HCT116 (cell line): ENCODE results near the gene DHRSX. TPM values are rescaled to one million over a fixed set of nuclear protein-coding genes. Genes with fewer than 3 reads are reported as not detected.
"Not testable (repeated sequence)": the region's sequence is repeated elsewhere in the genome, so short reads cannot be mapped to it uniquely, and the experiment has no call there.

ENCODE experiments used
- ATAC-seq: fragments of 200-7000 bp; cut with Tn5 transposase; 2 replicates; pipeline ENCODE4 v1.9.1; 2020; ENCODE audit warnings: mild to moderate bottlenecking, moderate library complexity
- BruUV-seq: library from RNA; stranded (reverse); fragments of 400-500 nt; replicated peaks from 2 replicates; lab custom pipeline; 2021; lab: Mats Ljungman, UMichigan
- CTCF ChIA-PET: fragments of 300-600 bp; sonication (Branson Sonifier 250); formaldehyde crosslinking; loops from one replicate; lab custom pipeline; 2021; ENCODE audit warnings: antibody characterized with exemption; lab: Charles Lee
- POLR2A ChIA-PET: fragments of 300-600, 350-600 bp; sonication (Branson Sonifier 250); formaldehyde crosslinking; loops from one replicate; lab custom pipeline; 2021; ENCODE audit warnings: antibody characterized with exemption; lab: Charles Lee
- RAD21 ChIA-PET, 2 experiments: fragments of 300-600 bp; sonication (Branson Sonifier 250); formaldehyde crosslinking; loops; one replicate each; lab custom pipeline; 2023; ENCODE audit warnings: low total read pairs in 2 of 2; ENCODE audit not compliant: uncharacterized antibody in 2 of 2, unreplicated experiment in 2 of 2, low non-redundant PET in 1 of 2; lab: Charles Lee
- DNase-seq: peaks from one replicate; pipeline ENCODE4 v3.0.0-alpha.2; 2010; ENCODE audit warnings: low read depth, low spot score
- H2AFZ ChIP-seq: fragments of 200-600 bp; shearing (Covaris generic), sonication (generic); 2 replicates; pipeline ENCODE4 v1.6.1; 2017; ENCODE audit warnings: low read depth, mixed run types, mixed read lengths, antibody characterized with exemption, low read length; ENCODE audit not compliant: poor library complexity, severe bottlenecking
- H3K27ac ChIP-seq: 2 replicates; pipeline ENCODE4 v1.5.1; 2012; ENCODE audit warnings: low read depth, low read length
- H3K27me3 ChIP-seq: fragments of 200-600 bp; sonication (generic); 2 replicates; pipeline ENCODE4 v1.6.1; 2016; ENCODE audit warnings: mixed run types, low read length, mixed read lengths; ENCODE audit not compliant: insufficient read depth
- H3K36me3 ChIP-seq, 2 experiments: fragments of 200-500 bp in 1 of 2; fragments of 200-600 bp in 1 of 2; sonication (Bioruptor generic) in 1 of 2; sonication (generic) in 1 of 2; 2 replicates each; pipeline versions ENCODE4 v1.5.1 to v1.6.1; 2014 to 2016; ENCODE audit warnings: low read length in 2 of 2, inconsistent platforms in 1 of 2, mixed read lengths in 1 of 2, mixed run types in 1 of 2; ENCODE audit not compliant: insufficient read depth in 2 of 2, control insufficient read depth in 1 of 2
- H3K4me1 ChIP-seq, 2 experiments: fragments of 200-600 bp in 1 of 2; sonication (generic) in 1 of 2; 2 replicates each; pipeline versions ENCODE4 v1.5.1 to v1.6.1; 2012 to 2017; ENCODE audit warnings: low read length in 2 of 2, inconsistent platforms in 1 of 2, mild to moderate bottlenecking in 1 of 2, mixed read lengths in 1 of 2, mixed run types in 1 of 2, moderate library complexity in 1 of 2; ENCODE audit not compliant: insufficient read depth in 2 of 2, control insufficient read depth in 1 of 2
- H3K4me2 ChIP-seq: fragments of 200-600 bp; sonication (generic); 2 replicates; pipeline ENCODE4 v1.6.1; 2017; ENCODE audit warnings: mixed run types, low read length, mixed read lengths
- H3K4me3 ChIP-seq, 2 experiments: fragments of 200-600 bp in 1 of 2; sonication (generic) in 1 of 2; replicated peaks in 1 of 2; 2 replicates each; pipeline ENCODE4 v1.5.1; 2011 to 2016; ENCODE audit warnings: low read length in 2 of 2, control low read depth in 1 of 2, low read depth in 1 of 2, mild to moderate bottlenecking in 1 of 2, mixed read lengths in 1 of 2, mixed run types in 1 of 2
- H3K79me2 ChIP-seq: fragments of 200-600 bp; sonication (generic); 2 replicates; pipeline ENCODE4 v1.6.1; 2017; ENCODE audit warnings: mild to moderate bottlenecking, mixed run types, low read length, moderate library complexity, mixed read lengths; ENCODE audit not compliant: insufficient read depth
- H3K9ac ChIP-seq: fragments of 200-600 bp; sonication (generic); 2 replicates; pipeline ENCODE4 v1.6.1; 2016; ENCODE audit warnings: low read length, mixed read lengths
- H3K9me2 ChIP-seq: fragments of 200-600 bp; sonication (generic), shearing (Covaris generic); 2 replicates; pipeline ENCODE4 v1.6.1; 2017; ENCODE audit warnings: mixed run types, mild to moderate bottlenecking, moderate library complexity; ENCODE audit not compliant: insufficient read depth
- H3K9me3 ChIP-seq, 2 experiments: fragments of 200-500 bp in 1 of 2; fragments of 200-600 bp in 1 of 2; sonication (Bioruptor generic) in 1 of 2; sonication (generic) in 1 of 2; 2 replicates each; pipeline ENCODE4 v1.6.1; 2014 to 2017; ENCODE audit warnings: low read length in 2 of 2, mixed read lengths in 2 of 2, inconsistent platforms in 1 of 2, low read depth in 1 of 2, mild to moderate bottlenecking in 1 of 2, mixed run types in 1 of 2, moderate library complexity in 1 of 2; ENCODE audit not compliant: control insufficient read depth in 1 of 2, insufficient read depth in 1 of 2
- H4K20me1 ChIP-seq: fragments of 200-600 bp; sonication (generic), shearing (Covaris generic); 2 replicates; pipeline ENCODE4 v1.6.1; 2017; ENCODE audit warnings: mixed run types, mild to moderate bottlenecking, moderate library complexity; ENCODE audit not compliant: insufficient read depth
- ATF3 ChIP-seq: IDR thresholded peaks from 2 replicates; pipeline ENCODE4 v1.6.1; 2012
- CBX3 ChIP-seq: IDR thresholded peaks from 2 replicates; pipeline ENCODE4 v1.6.1; 2012; ENCODE audit warnings: low read depth
- ELF1 ChIP-seq: IDR thresholded peaks from 2 replicates; pipeline ENCODE4 v1.6.1; 2012; ENCODE audit warnings: low read depth, borderline replicate concordance
- EZH2 ChIP-seq: fragments of 200-600 bp; sonication (generic); IDR thresholded peaks from 2 replicates; pipeline ENCODE4 v1.6.1; 2017; ENCODE audit warnings: antibody characterized with exemption, mixed run types
- FOSL1 ChIP-seq: IDR thresholded peaks from 2 replicates; pipeline ENCODE4 v1.6.1; 2012; ENCODE audit warnings: low read depth
- SRF ChIP-seq: IDR thresholded peaks from 2 replicates; pipeline ENCODE4 v1.6.1; 2012; ENCODE audit warnings: low read depth
- TCF7L2 ChIP-seq: IDR thresholded peaks from 2 replicates; pipeline ENCODE4 v1.7.0; 2011; ENCODE audit warnings: borderline replicate concordance, inconsistent platforms; ENCODE audit not compliant: insufficient read depth, insufficient read length; ENCODE audit errors: extremely low read depth
- intact Hi-C: fragments of 100-400 bp; cut with micrococcal nuclease; formaldehyde crosslinking; loops from 2 replicates; pipeline ENCODE4 v1.10.0; 2022
- total RNA-seq: library from RNA; stranded (reverse); gene quantifications from one replicate; pipeline ENCODE4 v1.2.1, GENCODE V29; 2021; ENCODE audit not compliant: unreplicated experiment
- TF ChIP-seq, protein P1 (sequence below): IDR thresholded peaks from 2 replicates; pipeline ENCODE4 v1.6.1; 2012; ENCODE audit warnings: low read depth
- TF ChIP-seq, protein P2 (sequence below): IDR thresholded peaks from 2 replicates; pipeline ENCODE4 v1.6.1; 2011; ENCODE audit warnings: mild to moderate bottlenecking, low read length, moderate library complexity; ENCODE audit not compliant: insufficient replicate concordance; ENCODE audit errors: extremely low read depth

Gene DHRSX
- total RNA-seq, 1 experiment from 2014 or later, result 11.9 TPM

DNA sequence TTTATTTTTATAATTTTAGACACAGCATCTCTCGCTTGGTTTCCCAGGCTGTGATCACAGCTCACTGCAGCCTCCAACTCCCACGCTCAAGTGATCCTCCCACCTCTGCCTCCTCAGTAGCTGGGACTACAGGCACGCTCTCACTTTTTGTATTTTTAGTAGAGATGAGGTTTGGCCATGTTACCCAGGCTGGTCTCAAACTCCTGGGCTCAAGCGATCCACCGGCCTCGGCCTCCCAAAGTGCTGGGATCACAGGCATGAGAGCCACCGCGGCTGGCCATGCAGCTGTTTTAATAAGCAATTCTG, 39.1 kb downstream of the DHRSX start:
- Histone ChIP-seq H3K4me2 (no peak overlapping the region), H3K27ac (no peak overlapping the region), H3K4me1 (peaks cover 13 to 62% of the 10 kb centered on the region in 2 experiments; a peak in 3 of 4 replicates), H3K79me2 (peaks cover 31% of the 10 kb centered on the region), H4K20me1 (no peaks in the 10 kb centered on the region), H3K27me3 (no peaks in the 10 kb centered on the region), H3K9me3 (no peaks in the 10 kb centered on the region), H3K36me3 (no peaks in the 10 kb centered on the region), H2AFZ (no peak overlapping the region)
- POLR2A ChIA-PET, result no interaction called here
- CTCF ChIA-PET, result no interaction called here
- DNase-seq, result no peak
- no TSS peak for BruUV-seq
- TF ChIP-seq, protein P1, sequence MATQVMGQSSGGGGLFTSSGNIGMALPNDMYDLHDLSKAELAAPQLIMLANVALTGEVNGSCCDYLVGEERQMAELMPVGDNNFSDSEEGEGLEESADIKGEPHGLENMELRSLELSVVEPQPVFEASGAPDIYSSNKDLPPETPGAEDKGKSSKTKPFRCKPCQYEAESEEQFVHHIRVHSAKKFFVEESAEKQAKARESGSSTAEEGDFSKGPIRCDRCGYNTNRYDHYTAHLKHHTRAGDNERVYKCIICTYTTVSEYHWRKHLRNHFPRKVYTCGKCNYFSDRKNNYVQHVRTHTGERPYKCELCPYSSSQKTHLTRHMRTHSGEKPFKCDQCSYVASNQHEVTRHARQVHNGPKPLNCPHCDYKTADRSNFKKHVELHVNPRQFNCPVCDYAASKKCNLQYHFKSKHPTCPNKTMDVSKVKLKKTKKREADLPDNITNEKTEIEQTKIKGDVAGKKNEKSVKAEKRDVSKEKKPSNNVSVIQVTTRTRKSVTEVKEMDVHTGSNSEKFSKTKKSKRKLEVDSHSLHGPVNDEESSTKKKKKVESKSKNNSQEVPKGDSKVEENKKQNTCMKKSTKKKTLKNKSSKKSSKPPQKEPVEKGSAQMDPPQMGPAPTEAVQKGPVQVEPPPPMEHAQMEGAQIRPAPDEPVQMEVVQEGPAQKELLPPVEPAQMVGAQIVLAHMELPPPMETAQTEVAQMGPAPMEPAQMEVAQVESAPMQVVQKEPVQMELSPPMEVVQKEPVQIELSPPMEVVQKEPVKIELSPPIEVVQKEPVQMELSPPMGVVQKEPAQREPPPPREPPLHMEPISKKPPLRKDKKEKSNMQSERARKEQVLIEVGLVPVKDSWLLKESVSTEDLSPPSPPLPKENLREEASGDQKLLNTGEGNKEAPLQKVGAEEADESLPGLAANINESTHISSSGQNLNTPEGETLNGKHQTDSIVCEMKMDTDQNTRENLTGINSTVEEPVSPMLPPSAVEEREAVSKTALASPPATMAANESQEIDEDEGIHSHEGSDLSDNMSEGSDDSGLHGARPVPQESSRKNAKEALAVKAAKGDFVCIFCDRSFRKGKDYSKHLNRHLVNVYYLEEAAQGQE, result no peak
- TF ChIP-seq, protein P2, sequence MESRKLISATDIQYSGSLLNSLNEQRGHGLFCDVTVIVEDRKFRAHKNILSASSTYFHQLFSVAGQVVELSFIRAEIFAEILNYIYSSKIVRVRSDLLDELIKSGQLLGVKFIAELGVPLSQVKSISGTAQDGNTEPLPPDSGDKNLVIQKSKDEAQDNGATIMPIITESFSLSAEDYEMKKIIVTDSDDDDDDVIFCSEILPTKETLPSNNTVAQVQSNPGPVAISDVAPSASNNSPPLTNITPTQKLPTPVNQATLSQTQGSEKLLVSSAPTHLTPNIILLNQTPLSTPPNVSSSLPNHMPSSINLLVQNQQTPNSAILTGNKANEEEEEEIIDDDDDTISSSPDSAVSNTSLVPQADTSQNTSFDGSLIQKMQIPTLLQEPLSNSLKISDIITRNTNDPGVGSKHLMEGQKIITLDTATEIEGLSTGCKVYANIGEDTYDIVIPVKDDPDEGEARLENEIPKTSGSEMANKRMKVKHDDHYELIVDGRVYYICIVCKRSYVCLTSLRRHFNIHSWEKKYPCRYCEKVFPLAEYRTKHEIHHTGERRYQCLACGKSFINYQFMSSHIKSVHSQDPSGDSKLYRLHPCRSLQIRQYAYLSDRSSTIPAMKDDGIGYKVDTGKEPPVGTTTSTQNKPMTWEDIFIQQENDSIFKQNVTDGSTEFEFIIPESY, result no peak
- no peak for TF ChIP-seq FOSL1
- no peak for TF ChIP-seq EZH2
- no peak for TF ChIP-seq SRF
- no peak for TF ChIP-seq CBX3
- TF ChIP-seq TCF7L2, result no peak
- no peak for TF ChIP-seq ATF3
- TF ChIP-seq ELF1, result no peak
- TF ChIP-seq, all 23 proteins: peak for 0
- Histone ChIP-seq H3K9ac (no peak overlapping the region), H3K9me2 (no peaks in the 10 kb centered on the region), H3K4me3 (no peak overlapping the region)
- RAD21 ChIA-PET, result no interaction called here
- intact Hi-C loops, result no loop called here
- ATAC-seq, result no peak

DNA sequence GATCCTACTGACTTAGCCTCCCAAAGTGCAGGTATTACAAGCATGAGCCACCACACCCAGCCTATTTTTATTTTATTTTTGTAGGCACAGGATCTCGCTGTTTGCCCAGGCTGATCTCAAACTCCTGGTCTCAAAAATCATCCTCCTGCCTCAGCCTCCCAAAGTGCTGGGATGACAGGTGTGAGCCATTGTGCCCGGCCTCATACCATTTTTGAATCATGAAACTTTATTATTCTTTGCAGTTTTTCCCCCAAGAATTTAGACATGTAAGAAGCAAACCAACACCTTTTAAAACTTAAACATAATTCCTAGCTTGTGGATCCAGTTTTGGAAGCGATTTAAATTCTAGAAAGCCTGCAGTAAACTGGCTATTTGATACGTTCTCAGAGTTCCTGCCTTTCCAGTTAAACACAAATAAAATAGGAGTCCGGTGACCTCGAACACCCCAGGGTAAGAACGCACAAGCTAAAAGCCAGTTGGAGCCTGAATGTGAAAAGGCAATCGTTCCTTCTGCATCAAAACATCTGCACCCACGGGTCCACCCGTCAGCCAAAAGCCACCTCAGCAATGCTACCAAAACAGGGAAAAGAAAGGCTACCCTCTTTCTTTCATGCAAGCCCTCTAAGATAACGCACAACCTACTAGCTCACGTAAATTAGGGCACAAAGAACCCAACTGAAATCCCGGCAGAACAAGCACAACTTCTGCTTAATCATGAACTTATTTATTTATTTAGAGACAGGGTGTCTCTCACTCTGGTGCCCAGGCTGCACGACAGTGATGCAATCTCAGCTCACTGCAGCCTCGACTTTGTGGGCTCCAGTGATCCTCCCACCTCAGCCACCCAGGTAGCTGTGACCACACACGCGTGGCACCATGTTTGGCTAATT, 39.7 kb downstream of the DHRSX start:
- Histone ChIP-seq H3K4me1 (peaks cover 18 to 65% of the 10 kb centered on the region in 2 experiments), H3K79me2 (peaks cover 25% of the 10 kb centered on the region)
- intact Hi-C loops, DNase-seq, CTCF ChIA-PET, POLR2A ChIA-PET, BruUV-seq, H3K27ac ChIP-seq, H4K20me1 ChIP-seq, H3K4me3 ChIP-seq, H3K27me3 ChIP-seq, H3K4me2 ChIP-seq, H3K9me3 ChIP-seq, H3K9ac ChIP-seq, H3K9me2 ChIP-seq, RAD21 ChIA-PET, ATAC-seq, H2AFZ ChIP-seq, H3K36me3 ChIP-seq: not testable (repeated sequence)
